Activated naive CD4-positive, alpha-beta T cell treated with anti-CD3 and anti-CD28 coated beads, Interleukin-2, amount 50 U/mL, for 72 hours (primary cell): ENCODE measurements around the gene LBP. TPM values are rescaled to one million over a fixed set of nuclear protein-coding genes. Genes with fewer than 3 reads are reported as not detected.

ENCODE experiments used
- ATAC-seq, 2 donors: fragments of 150-1000 bp; cut with Tn5 transposase; 2 replicates each; pipeline ENCODE4 v1.10.0; 2021; ENCODE audit warnings: mild to moderate bottlenecking in 2 of 2, moderate library complexity in 2 of 2
- DNase-seq, 2 donors: peaks; one replicate each; pipeline ENCODE4 v3.0.0; 2021 to 2022; ENCODE audit warnings: low spot score in 2 of 2
- H3K27ac Mint-ChIP-seq, 2 donors: one replicate each; pipeline ENCODE4 v1.8.0; 2022; ENCODE audit warnings: mild to moderate bottlenecking in 2 of 2, mixed read lengths in 2 of 2
- H3K36me3 Mint-ChIP-seq, 2 donors: one replicate each; pipeline ENCODE4 v1.8.0; 2022; ENCODE audit warnings: mixed read lengths in 2 of 2
- H3K9me3 Mint-ChIP-seq, 2 donors: one replicate each; pipeline ENCODE4 v1.8.0; 2022; ENCODE audit warnings: mixed read lengths in 2 of 2
- total RNA-seq, 2 donors: library from RNA; stranded (reverse); gene quantifications; one replicate each; pipeline ENCODE4 v1.2.3, GENCODE V29; 2022

Gene LBP
- not detected for total RNA-seq

- DNase-seq (no peak), ATAC-seq (no peak)
- Mint-ChIP-seq H3K27ac (no peak within 1 kb of the TSS), H3K9me3 (no peaks in the 10 kb centered on the region), H3K36me3 (no peaks in the 10 kb centered on the region)
Observed at GRCh38 chr20:38346247-38346651, at the start of gene LBP. TSS of gene LBP (plus strand) at chr20:38346482. CDS start at chr20:38346517, 35 bp downstream.

GRCh38 chr20:38297916-38298674 lies 48.2 kb upstream of the LBP start:
- Mint-ChIP-seq H3K36me3 (no peaks in the 10 kb centered on the region), H3K27ac (no peak overlapping the region), H3K9me3 (no peaks in the 10 kb centered on the region)
- DNase-seq (no peak), ATAC-seq (no peak)

GRCh38 chr20:38298768-38299288 lies 47.5 kb upstream of the LBP start:
- no peak overlapping the region for H3K27ac Mint-ChIP-seq
- ATAC-seq, result no peak
- no peaks in the 10 kb centered on the region for H3K36me3 Mint-ChIP-seq
- no peaks in the 10 kb centered on the region for H3K9me3 Mint-ChIP-seq
- DNase-seq, result no peak

GRCh38 chr20:38299963-38300362 lies 46.3 kb upstream of the LBP start:
- Mint-ChIP-seq H3K9me3 (no peaks in the 10 kb centered on the region), H3K27ac (no peak overlapping the region), H3K36me3 (no peaks in the 10 kb centered on the region)
- DNase-seq, result no peak
- ATAC-seq, result no peak

GRCh38 chr20:38300438-38300837 lies 45.8 kb upstream of the LBP start:
- H3K9me3 Mint-ChIP-seq, result no peaks in the 10 kb centered on the region
- no peaks in the 10 kb centered on the region for H3K36me3 Mint-ChIP-seq
- no peak overlapping the region for H3K27ac Mint-ChIP-seq
- no peak for DNase-seq
- no peak for ATAC-seq

GRCh38 chr20:38301309-38301708 lies 45.0 kb upstream of the LBP start:
- Mint-ChIP-seq H3K27ac (no peak overlapping the region), H3K9me3 (no peaks in the 10 kb centered on the region), H3K36me3 (no peaks in the 10 kb centered on the region)
- DNase-seq (no peak), ATAC-seq (peak in 1 of 2 donors; percentile 46)

GRCh38 chr20:38302786-38303185 lies 43.5 kb upstream of the LBP start:
- Mint-ChIP-seq H3K9me3 (no peaks in the 10 kb centered on the region), H3K36me3 (no peaks in the 10 kb centered on the region), H3K27ac (no peak overlapping the region)
- no peak for ATAC-seq
- no peak for DNase-seq

GRCh38 chr20:38303908-38304379 lies 42.3 kb upstream of the LBP start, which contains the start of gene BPI:
TSS of gene BPI (plus strand) at chr20:38304156. CDS start at chr20:38304224, 68 bp downstream.
- ATAC-seq (peak; percentile 26 to 30), DNase-seq (no peak)
- no peaks in the 10 kb centered on the region for H3K36me3 Mint-ChIP-seq
- no peaks in the 10 kb centered on the region for H3K9me3 Mint-ChIP-seq
- no peak within 1 kb of the TSS for H3K27ac Mint-ChIP-seq

- DNase-seq (peak in 1 of 2 donors; percentile 47), ATAC-seq (peak in 1 of 2 donors; percentile 60)
- no peaks in the 10 kb centered on the region for H3K36me3 Mint-ChIP-seq
- H3K9me3 Mint-ChIP-seq, result no peaks in the 10 kb centered on the region
- H3K27ac Mint-ChIP-seq, result no peak overlapping the region
Observed at GRCh38 chr20:38304845-38305447, 41.3 kb upstream of the LBP start.

GRCh38 chr20:38305541-38305940 lies 40.7 kb upstream of the LBP start:
- Mint-ChIP-seq H3K36me3 (no peaks in the 10 kb centered on the region), H3K27ac (no peak overlapping the region), H3K9me3 (no peaks in the 10 kb centered on the region)
- ATAC-seq, result no peak
- DNase-seq, result no peak

- H3K27ac Mint-ChIP-seq, result no peak overlapping the region
- no peaks in the 10 kb centered on the region for H3K36me3 Mint-ChIP-seq
- H3K9me3 Mint-ChIP-seq, result no peaks in the 10 kb centered on the region
Observed at GRCh38 chr20:38306379-38306778, 39.9 kb upstream of the LBP start.

GRCh38 chr20:38307371-38308046 lies 38.8 kb upstream of the LBP start:
- no peak overlapping the region for H3K27ac Mint-ChIP-seq
- H3K9me3 Mint-ChIP-seq, result no peaks in the 10 kb centered on the region
- no peak for DNase-seq
- no peak for ATAC-seq
- no peaks in the 10 kb centered on the region for H3K36me3 Mint-ChIP-seq

More at GRCh38 chr20:38306379-38306778, 39.9 kb upstream of the LBP start:
- ATAC-seq (no peak), DNase-seq (no peak)

GRCh38 chr20:38308047-38308438 lies 38.2 kb upstream of the LBP start:
- Mint-ChIP-seq H3K27ac (no peak overlapping the region), H3K9me3 (no peaks in the 10 kb centered on the region), H3K36me3 (no peaks in the 10 kb centered on the region)
- ATAC-seq (no peak), DNase-seq (no peak)

- ATAC-seq (no peak), DNase-seq (no peak)
- H3K27ac Mint-ChIP-seq, result no peak overlapping the region
- H3K9me3 Mint-ChIP-seq, result no peaks in the 10 kb centered on the region
- H3K36me3 Mint-ChIP-seq, result no peaks in the 10 kb centered on the region
Observed at GRCh38 chr20:38308447-38308846, 37.8 kb upstream of the LBP start.

GRCh38 chr20:38311091-38311490 lies 35.2 kb upstream of the LBP start:
- no peak for ATAC-seq
- H3K9me3 Mint-ChIP-seq, result no peaks in the 10 kb centered on the region
- no peak for DNase-seq
- no peaks in the 10 kb centered on the region for H3K36me3 Mint-ChIP-seq
- H3K27ac Mint-ChIP-seq, result no peak overlapping the region

GRCh38 chr20:38311491-38311890 lies 34.8 kb upstream of the LBP start:
- DNase-seq, result no peak
- no peak for ATAC-seq
- H3K36me3 Mint-ChIP-seq, result no peaks in the 10 kb centered on the region
- H3K9me3 Mint-ChIP-seq, result no peaks in the 10 kb centered on the region
- no peak overlapping the region for H3K27ac Mint-ChIP-seq

GRCh38 chr20:38313676-38314075 lies 32.6 kb upstream of the LBP start:
- ATAC-seq, result no peak
- no peaks in the 10 kb centered on the region for H3K9me3 Mint-ChIP-seq
- H3K36me3 Mint-ChIP-seq, result no peaks in the 10 kb centered on the region
- H3K27ac Mint-ChIP-seq, result no peak overlapping the region
- no peak for DNase-seq
